Cardiac muscle cell (in vitro differentiated cells and primary cell): ENCODE data around the gene MGST3. TPM values are rescaled to one million over a fixed set of nuclear protein-coding genes. Genes with fewer than 3 reads are reported as not detected.
"Not testable (repeated sequence)": the region's sequence is repeated elsewhere in the genome, so short reads cannot be mapped to it uniquely, and the experiment has no call there.

ENCODE experiments used
- DNase-seq, 2 donors: peaks; one replicate each; pipeline versions ENCODE4 v3.0.0 to v3.0.0-alpha.2; 2010 to 2017; ENCODE audit warnings: low read depth in 1 of 2, low spot score in 1 of 2
- H3K27ac ChIP-seq: fragments of 200-600 bp; sonication (generic); 2 replicates; pipeline ENCODE4 v1.5.1; 2016
- H3K27me3 ChIP-seq: fragments of 200-600 bp; sonication (generic); 2 replicates; pipeline ENCODE4 v1.6.0; 2016; ENCODE audit warnings: control low read depth
- H3K36me3 ChIP-seq: fragments of 200-600 bp; sonication (generic); 2 replicates; pipeline ENCODE4 v1.5.1; 2016; ENCODE audit warnings: control low read depth
- H3K4me1 ChIP-seq: fragments of 200-600 bp; sonication (generic); 2 replicates; pipeline ENCODE4 v1.8.1; 2017; ENCODE audit warnings: low read depth, mild to moderate bottlenecking, mixed run types
- H3K4me3 ChIP-seq: fragments of 200-600 bp; sonication (generic); 2 replicates; pipeline ENCODE4 v1.5.1; 2016; ENCODE audit warnings: mild to moderate bottlenecking
- H3K9me3 ChIP-seq: fragments of 200-600 bp; sonication (generic); 2 replicates; pipeline ENCODE4 v1.5.1; 2017; ENCODE audit warnings: low read depth, mild to moderate bottlenecking, control low read depth
- CTCF ChIP-seq: IDR thresholded peaks from 2 replicates; pipeline ENCODE4 v1.5.1; 2012; ENCODE audit warnings: low read depth, mild to moderate bottlenecking, low read length
- polyA plus RNA-seq: library from polyadenylated mRNA; unstranded; fragments of >200 nt; fragmentation: Nextera tagmentation; extraction: Ambion mirVana; gene quantifications from 2 replicates; pipeline ENCODE4 v1.2.1, GENCODE V29; 2016
- total RNA-seq: library from RNA; depleted of rRNA; stranded (reverse); fragments of >200 nt; gene quantifications from 2 replicates; pipeline ENCODE4 v1.2.3, GENCODE V29; 2016

MGST3 gene
- total and polyA plus RNA-seq, 2 experiments from 2014 or later: 284 to 972 TPM

- TF ChIP-seq CTCF: peak; percentile 44
- Histone ChIP-seq H3K4me1 (peaks cover 3% of the 10 kb centered on the region), H3K36me3 (no peaks in the 10 kb centered on the region), H3K27ac (peak within 1 kb of the TSS; percentile 87), H3K4me3 (peak within 1 kb of the TSS; percentile 71), H3K27me3 (peaks cover 9% of the 10 kb centered on the region), H3K9me3 (no peaks in the 10 kb centered on the region)
- DNase-seq: peak; percentile 90 to 91
These were observed 67.1 kb downstream of the MGST3 start, which contains the start of gene ALDH9A1 for GRCh38 chr1:165697881-165698760. TSS of gene ALDH9A1 (minus strand) at chr1:165698562. CDS start at chr1:165698558, 4 bp downstream.

GRCh38 chr1:165698761-165699052 lies 67.7 kb downstream of the MGST3 start:
- no peak for TF ChIP-seq CTCF
- Histone ChIP-seq H3K4me1 (peaks cover 3% of the 10 kb centered on the region), H3K27ac (peak overlapping the region; percentile 35)

GRCh38 chr1:165699577-165699976 lies 68.5 kb downstream of the MGST3 start:
- Histone ChIP-seq H3K27me3 (peaks cover 9% of the 10 kb centered on the region), H3K27ac (no peak overlapping the region), H3K36me3 (no peaks in the 10 kb centered on the region), H3K9me3 (no peaks in the 10 kb centered on the region), H3K4me1 (peaks cover 3% of the 10 kb centered on the region), H3K4me3 (no peak overlapping the region)
- no peak for DNase-seq
- TF ChIP-seq CTCF: no peak

More at GRCh38 chr1:165698761-165699052, 67.7 kb downstream of the MGST3 start:
- H3K9me3 ChIP-seq: no peaks in the 10 kb centered on the region
- DNase-seq: no peak
- H3K36me3 ChIP-seq: no peaks in the 10 kb centered on the region
- peak overlapping the region; percentile 71 for H3K4me3 ChIP-seq
- H3K27me3 ChIP-seq: peaks cover 9% of the 10 kb centered on the region

- DNase-seq, H3K27ac ChIP-seq, H3K36me3 ChIP-seq, H3K9me3 ChIP-seq, H3K4me3 ChIP-seq, H3K4me1 ChIP-seq: not testable (repeated sequence)
- H3K27me3 ChIP-seq: peaks cover 18% of the 10 kb centered on the region
These were observed 70.9 kb downstream of the MGST3 start for GRCh38 chr1:165701922-165702321.

- no peak overlapping the region for H3K27ac ChIP-seq
- peaks cover 26% of the 10 kb centered on the region for H3K27me3 ChIP-seq
- H3K4me1 ChIP-seq: no peaks in the 10 kb centered on the region
- H3K9me3 ChIP-seq: no peaks in the 10 kb centered on the region
- DNase-seq: no peak
- H3K36me3 ChIP-seq: no peaks in the 10 kb centered on the region
- no peak overlapping the region for H3K4me3 ChIP-seq
- no peak for TF ChIP-seq CTCF
These were observed 72.6 kb downstream of the MGST3 start for GRCh38 chr1:165703648-165704047.

Other genes starting within 250 kb of the MGST3 start
- gene RXRG, start 186.1 kb upstream of the MGST3 start, total RNA-seq: 247 and 285 TPM in 2 replicates
- 296 and 429 TPM in 2 replicates for gene RXRG, start 186.1 kb upstream of the MGST3 start, polyA plus RNA-seq
- 0.77 TPM in 1 of 2 replicates, not detected in the other for gene LRRC52, start 87.2 kb upstream of the MGST3 start, total RNA-seq
- 0.20 TPM in 1 of 2 replicates, not detected in the other for gene LRRC52, start 87.2 kb upstream of the MGST3 start, polyA plus RNA-seq
- 54.0 and 80.6 TPM in 2 replicates for gene ALDH9A1, start 67.3 kb downstream of the MGST3 start, total RNA-seq
- gene ALDH9A1, start 67.3 kb downstream of the MGST3 start, polyA plus RNA-seq: 76.8 and 81.5 TPM in 2 replicates
- 32.5 and 37.6 TPM in 2 replicates for gene TMCO1, start 137.6 kb downstream of the MGST3 start, total RNA-seq
- 84.7 and 111 TPM in 2 replicates for gene TMCO1, start 137.6 kb downstream of the MGST3 start, polyA plus RNA-seq
- gene UCK2, start 196.4 kb downstream of the MGST3 start, total RNA-seq: 28.3 and 29.6 TPM in 2 replicates
- 19.0 and 28.2 TPM in 2 replicates for gene UCK2, start 196.4 kb downstream of the MGST3 start, polyA plus RNA-seq